Spleen (tissue), 11 donors: ENCODE data around the gene ACP3. TPM values are rescaled to one million over a fixed set of nuclear protein-coding genes. Genes with fewer than 3 reads are reported as not detected.

Source experiments
- DNase-seq: peaks from one replicate; pipeline ENCODE4 v3.0.0-alpha.2; 2020
- H3K27ac ChIP-seq, 8 donors: fragments of 200-600 bp; sonication (generic) in 7 of 8; 1 replicate in 4 of 8; 2 replicates in 4 of 8; pipeline versions ENCODE4 v1.5.0 to v1.8.0; 2016 to 2021; ENCODE audit warnings: inconsistent platforms in 4 of 8, mild to moderate bottlenecking in 4 of 8, moderate library complexity in 1 of 8
- H3K27me3 ChIP-seq, 7 donors: fragments of 200-600 bp; sonication (generic) in 6 of 7; replicated peaks in 1 of 7; 1 replicate in 4 of 7; 2 replicates in 3 of 7; pipeline versions ENCODE4 v1.5.0 to v1.8.0; 2016 to 2021; ENCODE audit warnings: inconsistent platforms in 3 of 7, mild to moderate bottlenecking in 1 of 7
- H3K36me3 ChIP-seq, 6 donors: fragments of 200-600 bp; sonication (generic) in 5 of 6; 1 replicate in 4 of 6; 2 replicates in 2 of 6; pipeline versions ENCODE4 v1.5.0 to v1.8.0; 2016 to 2021; ENCODE audit warnings: inconsistent platforms in 2 of 6
- H3K4me1 ChIP-seq, 6 donors: fragments of 200-600 bp; sonication (generic) in 5 of 6; 1 replicate in 3 of 6; 2 replicates in 3 of 6; pipeline versions ENCODE4 v1.5.0 to v1.8.0; 2016 to 2021; ENCODE audit warnings: inconsistent platforms in 3 of 6
- H3K4me3 ChIP-seq, 8 donors: fragments of 200-600 bp; sonication (generic) in 7 of 8; 1 replicate in 4 of 8; 2 replicates in 4 of 8; pipeline versions ENCODE4 v1.5.0 to v1.8.0; 2016 to 2021; ENCODE audit warnings: inconsistent platforms in 4 of 8, mild to moderate bottlenecking in 4 of 8, moderate library complexity in 2 of 8
- H3K9me3 ChIP-seq, 8 donors: fragments of 200-600 bp; sonication (generic) in 7 of 8; 1 replicate in 4 of 8; 2 replicates in 4 of 8; pipeline versions ENCODE4 v1.5.0 to v1.8.0; 2016 to 2021; ENCODE audit warnings: inconsistent platforms in 4 of 8
- POLR2A ChIP-seq, 3 donors: fragments of 450-650 bp; IDR thresholded peaks; one replicate each; pipeline ENCODE4 v1.5.1; 2017; ENCODE audit warnings: antibody characterized with exemption in 3 of 3, mild to moderate bottlenecking in 1 of 3
- POLR2AphosphoS5 ChIP-seq, 3 donors: sonication (generic); formaldehyde crosslinking; IDR thresholded peaks; one replicate each; pipeline ENCODE4 v1.5.1; 2017; ENCODE audit warnings: antibody characterized with exemption in 3 of 3
- WGBS, 5 donors: extraction: QIAGEN DNeasy Blood & Tissue Kit in 3 of 5; methylation state at CpG; one replicate each; pipeline versions ENCODE4 v1.1.5 to v1.1.7; 2013 to 2018; 5-methylcytosine and 5-hydroxymethylcytosine counted together
- intact Hi-C: fragments of 100-400 bp; cut with DNase I; formaldehyde crosslinking; loops from one replicate; pipeline ENCODE4 v1.15.0; 2023; ENCODE audit warnings: low total_unique reads
- polyA plus RNA-seq, 3 donors: library from polyadenylated mRNA; stranded (reverse); fragments of 200-250 nt; gene quantifications; one replicate each; pipeline ENCODE4 v1.2.1, GENCODE V29; 2013
- total RNA-seq, 7 donors: library from RNA; depleted of rRNA in 3 of 7; stranded (reverse); fragments of >200 nt in 3 of 7; fragmentation: NEBNext Ultra II Directional in 4 of 7; extraction: Animal tissue kit (Norgen Biotek cat#: 25700) in 4 of 7; gene quantifications; one replicate each; pipeline versions ENCODE4 v1.1.0 to v1.2.1, GENCODE V29; 2016 to 2021
- TF ChIP-seq, protein P1 (sequence below), 11 experiments: fragments of 200-600 bp in 7 of 11; fragments of 450-650 bp in 4 of 11; sonication (generic) in 4 of 11; IDR thresholded peaks in 8 of 11; conservative IDR thresholded peaks in 3 of 11; 1 replicate in 7 of 11; 2 replicates in 4 of 11; pipeline versions ENCODE4 v1.4.0 to v1.8.0; 2016 to 2021; ENCODE audit warnings: antibody characterized with exemption in 11 of 11, inconsistent platforms in 4 of 11, mild to moderate bottlenecking in 1 of 11
- donor health status: healthy with polysubstance abuse.
- donor health status: DM: no; HTN: no; CAD: no; lungs with moderate emphysema.
- donor health status: DM: no; HTN: no; CAD: no.
- donor health status: Bipolar disorder and iron deficiency.
- donor health status: healthy.
- donor health status: DM: no; HTN: no; CAD: no.
- donor health status: DM: yes; HTN: yes; CAD: no.

ACP3 gene
- total and polyA plus RNA-seq, 10 donors, result 0.09 to 16.3 (median 5.4) TPM

DNA sequence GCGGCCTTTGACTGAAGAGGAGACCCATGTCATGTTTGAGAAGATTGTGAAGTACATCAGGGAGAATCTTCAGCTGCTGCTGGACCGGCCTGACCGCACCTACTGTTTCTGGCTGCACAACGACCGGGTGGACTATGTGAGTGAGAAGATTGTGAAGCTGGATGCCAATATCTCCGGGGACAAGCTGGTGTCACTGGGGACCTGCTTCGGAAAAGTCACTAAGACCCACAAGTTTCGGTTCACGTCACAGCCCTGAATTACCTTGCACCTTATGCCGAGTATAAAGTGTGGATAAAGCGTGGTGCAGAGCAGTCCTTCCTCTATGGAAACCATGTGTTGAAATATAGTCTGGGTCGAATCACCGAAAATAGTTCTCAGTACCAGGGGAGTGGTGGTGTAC, 84.0 kb downstream of the ACP3 start:
- no peak for DNase-seq
- Histone ChIP-seq H3K36me3 (no peaks in the 10 kb centered on the region), H3K9me3 (peaks cover 0 to 7% (median 2%) of the 10 kb centered on the region in 8 donors), H3K27ac (no peak overlapping the region), H3K4me3 (no peak overlapping the region), H3K4me1 (peaks cover 4 to 20% (median 14%) of the 10 kb centered on the region in 6 donors), H3K27me3 (no peaks in the 10 kb centered on the region)
- intact Hi-C loops, result no loop called here
- TF ChIP-seq, protein P1, sequence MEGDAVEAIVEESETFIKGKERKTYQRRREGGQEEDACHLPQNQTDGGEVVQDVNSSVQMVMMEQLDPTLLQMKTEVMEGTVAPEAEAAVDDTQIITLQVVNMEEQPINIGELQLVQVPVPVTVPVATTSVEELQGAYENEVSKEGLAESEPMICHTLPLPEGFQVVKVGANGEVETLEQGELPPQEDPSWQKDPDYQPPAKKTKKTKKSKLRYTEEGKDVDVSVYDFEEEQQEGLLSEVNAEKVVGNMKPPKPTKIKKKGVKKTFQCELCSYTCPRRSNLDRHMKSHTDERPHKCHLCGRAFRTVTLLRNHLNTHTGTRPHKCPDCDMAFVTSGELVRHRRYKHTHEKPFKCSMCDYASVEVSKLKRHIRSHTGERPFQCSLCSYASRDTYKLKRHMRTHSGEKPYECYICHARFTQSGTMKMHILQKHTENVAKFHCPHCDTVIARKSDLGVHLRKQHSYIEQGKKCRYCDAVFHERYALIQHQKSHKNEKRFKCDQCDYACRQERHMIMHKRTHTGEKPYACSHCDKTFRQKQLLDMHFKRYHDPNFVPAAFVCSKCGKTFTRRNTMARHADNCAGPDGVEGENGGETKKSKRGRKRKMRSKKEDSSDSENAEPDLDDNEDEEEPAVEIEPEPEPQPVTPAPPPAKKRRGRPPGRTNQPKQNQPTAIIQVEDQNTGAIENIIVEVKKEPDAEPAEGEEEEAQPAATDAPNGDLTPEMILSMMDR (IDR thresholded peaks at IDR 0.05 in 8 of 11, conservative IDR thresholded peaks at IDR 0.05 in 3 of 11), result no peak
- TF ChIP-seq POLR2A (IDR thresholded peaks at IDR 0.05) (no peak), POLR2AphosphoS5 (IDR thresholded peaks at IDR 0.05) (no peak)
- 73 to 94% (median 89%) methylated on average over 13 of the region's 13 CpGs for WGBS, 5 donors

DNA sequence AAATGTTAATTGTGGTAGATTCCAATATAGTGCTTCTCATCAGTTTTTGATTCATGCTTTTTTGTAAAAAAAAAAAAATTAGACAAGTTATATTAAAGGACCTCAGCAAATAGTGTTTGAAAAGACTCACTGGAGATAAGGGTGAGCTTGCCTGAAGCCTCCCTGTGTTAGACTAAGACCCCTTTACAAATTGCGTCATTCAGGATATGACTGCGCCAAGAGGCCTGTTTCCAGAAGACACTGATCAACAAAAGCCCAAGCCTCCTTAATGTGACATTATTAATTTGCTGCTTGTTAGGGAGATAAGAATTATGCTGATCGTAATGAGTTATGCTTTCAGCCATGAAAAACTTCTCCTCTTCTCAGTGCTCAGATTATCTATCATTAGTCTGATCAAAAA, 87.1 kb downstream of the ACP3 start:
- Histone ChIP-seq H3K27me3 (no peaks in the 10 kb centered on the region), H3K9me3 (no peaks in the 10 kb centered on the region), H3K4me1 (peaks cover 4 to 30% (median 24%) of the 10 kb centered on the region in 6 donors), H3K4me3 (no peak overlapping the region), H3K36me3 (no peaks in the 10 kb centered on the region), H3K27ac (peak overlapping the region in 1 of 8 donors; percentile 47)
- 56 to 84% (median 59%) methylated on average over 3 of the region's 3 CpGs for WGBS, 5 donors
- TF ChIP-seq POLR2AphosphoS5 (IDR thresholded peaks at IDR 0.05) (no peak), POLR2A (IDR thresholded peaks at IDR 0.05) (no peak)
- TF ChIP-seq, protein P1 (IDR thresholded peaks at IDR 0.05 in 8 of 11, conservative IDR thresholded peaks at IDR 0.05 in 3 of 11), result no peak
- intact Hi-C loops, result no loop called here
- DNase-seq, result no peak

DNA sequence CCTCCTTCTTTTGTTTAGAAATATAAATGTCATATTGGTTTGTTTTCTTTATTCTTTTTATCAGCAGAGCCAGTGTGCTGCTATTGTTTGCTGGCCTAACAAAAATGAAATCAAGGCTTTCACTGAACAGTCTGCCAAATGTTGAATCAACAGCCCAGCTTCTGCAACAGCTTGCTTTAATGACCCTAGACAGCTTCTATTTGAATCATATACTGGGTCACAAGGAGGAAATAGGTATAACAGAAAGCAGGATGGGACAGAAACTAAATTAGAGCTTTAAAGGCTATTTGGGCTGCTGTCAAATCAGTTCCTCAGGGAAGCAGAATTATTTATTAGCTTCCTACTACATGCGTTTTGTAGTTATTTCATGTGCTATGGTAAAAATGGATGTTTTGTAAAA, 88.0 kb downstream of the ACP3 start:
- peak overlapping the region in 6 of 8 donors; percentile 7 to 49 (median 16) for H3K27ac ChIP-seq
- WGBS, 5 donors, result 37 to 58% (median 41%) methylated on average over 1 of the region's 1 CpG

DNA sequence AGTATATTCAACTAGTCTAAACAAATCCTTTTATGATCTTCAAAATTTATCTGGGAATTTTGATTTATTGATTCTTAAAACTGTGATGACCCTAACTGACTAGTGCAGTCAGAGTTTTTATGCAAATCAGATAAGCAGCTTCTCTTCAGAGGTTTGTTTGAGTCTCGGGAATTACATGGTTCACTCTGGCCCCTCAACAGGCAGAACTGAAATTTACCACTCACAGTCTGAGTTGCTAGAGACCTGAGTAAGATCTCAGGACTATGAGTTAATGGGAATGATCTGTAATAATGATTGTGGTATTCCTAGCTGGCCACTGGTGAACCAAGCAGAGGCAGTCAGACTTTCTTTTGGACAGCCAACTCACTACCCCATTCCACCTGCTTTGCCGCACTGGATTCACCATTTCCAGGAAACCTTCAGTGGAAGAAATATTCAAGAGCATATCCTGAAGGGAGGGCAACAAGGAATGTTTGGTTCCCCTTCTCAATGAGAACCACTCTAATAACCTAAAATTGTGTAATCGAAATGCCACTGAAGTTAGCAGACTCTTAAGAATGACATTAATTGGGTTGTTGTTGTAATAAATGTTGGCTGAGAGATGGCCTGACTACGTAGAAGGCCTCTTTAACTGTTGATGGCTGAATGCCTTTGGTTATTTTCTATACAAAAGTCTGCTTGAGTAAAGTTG, 88.5 kb downstream of the ACP3 start:
- Histone ChIP-seq H3K9me3 (no peaks in the 10 kb centered on the region), H3K27ac (peak overlapping the region in 6 of 8 donors; percentile 7 to 49 (median 18)), H3K27me3 (no peaks in the 10 kb centered on the region), H3K36me3 (no peaks in the 10 kb centered on the region), H3K4me1 (peaks cover 4 to 30% (median 24%) of the 10 kb centered on the region in 6 donors), H3K4me3 (no peak overlapping the region)
- 65 to 80% (median 65%) methylated on average over 4 of the region's 4 CpGs for WGBS, 5 donors
- intact Hi-C loops, result no loop called here
- TF ChIP-seq POLR2AphosphoS5 (IDR thresholded peaks at IDR 0.05) (no peak), POLR2A (IDR thresholded peaks at IDR 0.05) (no peak)
- TF ChIP-seq, protein P1 (IDR thresholded peaks at IDR 0.05 in 8 of 11, conservative IDR thresholded peaks at IDR 0.05 in 3 of 11), result no peak
- DNase-seq, result no peak

More for the DNA sequence above, 88.0 kb downstream of the ACP3 start:
- Histone ChIP-seq H3K36me3 (no peaks in the 10 kb centered on the region), H3K4me1 (peaks cover 4 to 30% (median 24%) of the 10 kb centered on the region in 6 donors), H3K27me3 (no peaks in the 10 kb centered on the region), H3K9me3 (no peaks in the 10 kb centered on the region), H3K4me3 (no peak overlapping the region)
- no peak for DNase-seq
- intact Hi-C loops, result no loop called here
- no peak for TF ChIP-seq POLR2AphosphoS5 (IDR thresholded peaks at IDR 0.05)
- TF ChIP-seq, protein P1 (IDR thresholded peaks at IDR 0.05 in 8 of 11, conservative IDR thresholded peaks at IDR 0.05 in 3 of 11), result no peak
- TF ChIP-seq POLR2A (IDR thresholded peaks at IDR 0.05), result no peak
